GM21723 (cell line): ENCODE results near the gene ATIC.
"Not testable (repeated sequence)": the region's sequence is repeated elsewhere in the genome, so short reads cannot be mapped to it uniquely, and the experiment has no call there.

Experiments
- ATAC-seq: cut with Tn5 transposase; IDR thresholded peaks from one replicate; pipeline ENCODE4 v1.9.1; 2021; ENCODE audit warnings: mild to moderate bottlenecking, moderate library complexity; ENCODE audit not compliant: unreplicated experiment

The ATIC gene

GRCh38 chr2:215360059-215360458 is 48.2 kb downstream of the ATIC start:
- ATAC-seq, result not testable (repeated sequence)

GRCh38 chr2:215360596-215360995 is 48.7 kb downstream of the ATIC start:
- ATAC-seq, result no peak

- no peak for ATAC-seq
These were observed 49.5 kb downstream of the ATIC start for GRCh38 chr2:215361211-215361875.

- ATAC-seq, result no peak
These were observed 50.2 kb downstream of the ATIC start for GRCh38 chr2:215361876-215362561.

GRCh38 chr2:215362562-215362904 is 50.7 kb downstream of the ATIC start:
- no peak for ATAC-seq

- no peak for ATAC-seq
These were observed 51.2 kb downstream of the ATIC start for GRCh38 chr2:215363039-215363438.

- no peak for ATAC-seq
These were observed 51.8 kb downstream of the ATIC start for GRCh38 chr2:215363461-215364156.

GRCh38 chr2:215364157-215365155 is 52.6 kb downstream of the ATIC start:
- ATAC-seq, result no peak

- no peak for ATAC-seq
These were observed 53.4 kb downstream of the ATIC start for GRCh38 chr2:215365184-215365658.

- ATAC-seq, result no peak
These were observed 54.7 kb downstream of the ATIC start for GRCh38 chr2:215366440-215367032.

- no peak for ATAC-seq
These were observed 56.0 kb downstream of the ATIC start for GRCh38 chr2:215367662-215368492.

- ATAC-seq, result no peak
These were observed 56.6 kb downstream of the ATIC start for GRCh38 chr2:215368493-215368809.

- ATAC-seq, result no peak
These were observed 57.4 kb downstream of the ATIC start for GRCh38 chr2:215369181-215369760.

- no peak for ATAC-seq
These were observed 58.5 kb downstream of the ATIC start for GRCh38 chr2:215370112-215370965.

- no peak for ATAC-seq
These were observed 60.3 kb downstream of the ATIC start for GRCh38 chr2:215371915-215372897.

GRCh38 chr2:215372968-215373649 is 61.2 kb downstream of the ATIC start:
- no peak for ATAC-seq

- no peak for ATAC-seq
These were observed 62.1 kb downstream of the ATIC start for GRCh38 chr2:215374002-215374401.
